GM12873 (cell line): Measurements from ENCODE around the gene ATP1A2.

Experiments used
- TF ChIP-seq, protein P1 (sequence below): IDR thresholded peaks from 2 replicates; pipeline ENCODE4 v1.5.1; 2012; ENCODE audit warnings: low read depth, mild to moderate bottlenecking, moderate library complexity, low read length, control low read depth; ENCODE audit not compliant: insufficient read depth; ENCODE audit errors: missing control alignments

ATP1A2 gene

DNA sequence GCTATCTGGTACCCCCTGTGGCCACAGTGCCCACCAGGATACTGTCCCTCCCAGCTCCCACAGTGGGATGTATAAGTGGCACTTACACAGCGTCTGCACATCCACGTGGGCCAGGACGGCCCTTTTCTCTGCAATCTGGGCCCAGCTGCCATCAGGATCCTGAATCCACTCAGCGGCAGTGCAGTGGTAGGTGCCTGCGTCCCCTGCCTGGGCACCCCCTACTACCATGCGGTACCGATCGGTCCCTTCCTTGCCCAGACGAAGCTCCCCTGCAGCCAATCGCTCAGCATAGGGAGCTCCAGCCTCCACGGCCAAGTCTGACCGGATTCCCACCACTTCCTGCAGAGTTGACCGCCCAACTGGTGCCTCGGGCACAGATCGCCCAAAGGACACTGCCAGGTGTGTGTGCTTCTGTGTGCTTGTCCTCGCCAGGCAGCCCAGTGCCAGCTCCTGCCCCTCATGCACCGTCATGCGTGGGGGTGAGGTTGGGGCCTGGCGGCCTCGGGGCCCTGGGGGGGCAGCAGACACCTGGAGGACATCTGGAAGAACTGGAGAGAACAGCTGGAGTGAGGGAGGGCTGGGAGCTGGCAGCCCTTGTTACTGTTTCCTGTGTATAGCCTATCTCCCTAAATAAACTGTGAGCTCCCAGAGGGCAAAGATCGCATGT, 21.8 kb upstream of the ATP1A2 start:
- TF ChIP-seq, protein P1, sequence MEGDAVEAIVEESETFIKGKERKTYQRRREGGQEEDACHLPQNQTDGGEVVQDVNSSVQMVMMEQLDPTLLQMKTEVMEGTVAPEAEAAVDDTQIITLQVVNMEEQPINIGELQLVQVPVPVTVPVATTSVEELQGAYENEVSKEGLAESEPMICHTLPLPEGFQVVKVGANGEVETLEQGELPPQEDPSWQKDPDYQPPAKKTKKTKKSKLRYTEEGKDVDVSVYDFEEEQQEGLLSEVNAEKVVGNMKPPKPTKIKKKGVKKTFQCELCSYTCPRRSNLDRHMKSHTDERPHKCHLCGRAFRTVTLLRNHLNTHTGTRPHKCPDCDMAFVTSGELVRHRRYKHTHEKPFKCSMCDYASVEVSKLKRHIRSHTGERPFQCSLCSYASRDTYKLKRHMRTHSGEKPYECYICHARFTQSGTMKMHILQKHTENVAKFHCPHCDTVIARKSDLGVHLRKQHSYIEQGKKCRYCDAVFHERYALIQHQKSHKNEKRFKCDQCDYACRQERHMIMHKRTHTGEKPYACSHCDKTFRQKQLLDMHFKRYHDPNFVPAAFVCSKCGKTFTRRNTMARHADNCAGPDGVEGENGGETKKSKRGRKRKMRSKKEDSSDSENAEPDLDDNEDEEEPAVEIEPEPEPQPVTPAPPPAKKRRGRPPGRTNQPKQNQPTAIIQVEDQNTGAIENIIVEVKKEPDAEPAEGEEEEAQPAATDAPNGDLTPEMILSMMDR = no peak

DNA sequence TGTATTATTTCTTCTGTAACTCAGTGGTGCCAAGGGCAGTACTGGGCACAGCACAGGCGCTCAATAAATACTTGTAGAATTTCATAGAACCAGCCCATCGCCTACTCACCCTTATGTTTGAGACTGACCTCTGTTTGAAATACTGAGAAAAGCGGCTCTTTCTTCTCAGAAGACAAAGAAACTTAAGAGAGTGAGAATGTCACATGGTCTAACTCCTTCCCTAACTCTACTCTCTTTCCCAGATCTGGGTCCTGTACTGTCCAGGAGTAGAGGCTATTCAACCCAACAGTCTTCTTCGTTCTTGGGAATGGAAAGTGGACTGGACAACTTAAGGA, 21.3 kb upstream of the ATP1A2 start:
- TF ChIP-seq, protein P1 = no peak

DNA sequence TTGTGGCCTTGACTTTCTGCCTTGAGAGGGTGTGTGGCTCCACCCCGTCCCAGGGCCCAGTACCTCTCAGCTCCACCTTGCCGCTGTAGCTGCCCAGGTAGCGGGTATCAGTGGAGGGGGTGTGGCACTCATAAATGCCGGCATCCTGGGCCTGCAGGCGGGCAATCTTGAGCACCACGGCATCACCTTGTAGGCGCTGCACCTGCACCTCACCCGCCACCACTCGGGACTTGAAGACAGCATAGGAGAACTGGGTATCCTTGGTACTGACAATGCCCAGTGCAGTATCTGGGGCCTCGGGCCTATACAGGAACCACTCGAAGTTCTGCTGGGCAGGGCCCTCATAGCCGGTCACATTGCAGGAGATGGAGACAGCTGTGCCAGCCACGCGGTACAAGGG, 20.8 kb upstream of the ATP1A2 start:
- TF ChIP-seq, protein P1 = no peak

DNA sequence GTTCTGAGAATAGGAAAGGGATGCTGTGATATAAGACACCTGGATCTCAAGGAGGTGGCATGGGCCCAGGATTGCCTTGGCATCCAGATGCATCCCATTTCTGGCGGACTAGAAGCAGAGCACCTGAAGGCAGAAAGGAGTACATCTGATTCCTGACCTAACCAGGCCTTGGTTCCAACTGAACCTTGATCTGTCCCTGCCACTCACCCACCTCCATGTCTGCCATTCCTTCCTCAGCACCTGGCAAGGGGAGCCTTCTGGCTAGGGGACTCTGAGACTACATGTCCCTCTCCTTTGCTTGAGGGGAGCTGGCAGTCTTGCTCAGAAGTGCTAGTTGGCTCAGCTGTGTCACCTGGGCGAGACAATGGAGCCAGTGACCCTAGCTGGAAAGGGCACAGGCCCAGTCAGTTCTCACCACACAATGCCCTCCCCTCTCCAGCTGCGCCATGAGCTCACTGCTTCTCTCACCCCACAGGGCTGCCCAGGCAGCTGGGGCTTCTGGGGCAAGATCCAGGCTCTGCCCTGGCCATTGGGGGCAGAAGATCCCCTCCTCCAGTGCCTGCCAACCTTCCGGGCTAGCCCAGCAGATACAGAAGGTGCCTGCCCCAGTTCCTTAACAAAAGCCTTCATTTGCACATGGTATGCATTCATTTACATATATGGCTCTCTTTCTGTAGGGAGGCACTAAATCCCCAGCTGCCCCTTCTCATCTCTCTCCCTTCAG, 20.0 kb upstream of the ATP1A2 start:
- TF ChIP-seq, protein P1 = no peak

DNA sequence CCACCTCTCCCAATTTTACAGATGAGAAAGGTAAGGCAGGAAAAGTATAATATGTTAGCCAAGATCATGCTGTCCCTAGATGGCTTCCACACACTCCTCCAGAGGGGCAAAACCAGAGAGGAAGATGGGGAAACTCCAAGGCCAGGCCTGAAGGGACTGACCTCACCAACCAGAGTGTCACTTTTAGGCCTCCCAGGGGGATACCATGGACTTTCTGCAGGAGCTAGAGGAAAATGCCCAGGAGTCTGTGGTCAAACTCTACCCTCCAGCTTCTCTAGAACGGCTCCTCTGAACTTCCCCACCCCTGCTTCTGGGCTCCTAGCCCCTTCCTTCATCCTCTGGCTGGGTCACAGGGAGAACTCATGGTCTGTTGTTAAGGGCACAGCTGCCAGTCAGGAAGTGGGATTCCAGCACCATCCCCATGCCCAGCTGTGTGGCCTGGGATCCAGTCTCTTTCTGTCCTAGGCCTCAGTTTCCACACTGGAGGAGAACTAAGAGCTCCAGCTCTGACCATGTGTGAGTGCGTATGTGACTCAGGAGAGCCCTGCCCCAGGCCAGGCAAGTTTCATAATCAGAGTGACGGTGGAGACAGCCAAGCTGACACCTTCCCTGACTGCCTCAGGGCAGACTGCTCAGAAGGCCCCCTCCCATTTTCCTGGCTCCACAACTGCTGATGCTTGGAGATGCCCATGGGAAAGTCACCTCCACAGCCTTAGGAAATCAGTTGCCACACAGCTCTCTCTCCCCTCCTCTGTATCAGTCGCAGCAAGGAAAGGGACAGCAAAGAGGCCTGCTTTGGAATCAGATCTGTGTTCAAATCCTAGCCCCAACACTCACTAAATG, 19.1 kb upstream of the ATP1A2 start:
- TF ChIP-seq, protein P1 = no peak

DNA sequence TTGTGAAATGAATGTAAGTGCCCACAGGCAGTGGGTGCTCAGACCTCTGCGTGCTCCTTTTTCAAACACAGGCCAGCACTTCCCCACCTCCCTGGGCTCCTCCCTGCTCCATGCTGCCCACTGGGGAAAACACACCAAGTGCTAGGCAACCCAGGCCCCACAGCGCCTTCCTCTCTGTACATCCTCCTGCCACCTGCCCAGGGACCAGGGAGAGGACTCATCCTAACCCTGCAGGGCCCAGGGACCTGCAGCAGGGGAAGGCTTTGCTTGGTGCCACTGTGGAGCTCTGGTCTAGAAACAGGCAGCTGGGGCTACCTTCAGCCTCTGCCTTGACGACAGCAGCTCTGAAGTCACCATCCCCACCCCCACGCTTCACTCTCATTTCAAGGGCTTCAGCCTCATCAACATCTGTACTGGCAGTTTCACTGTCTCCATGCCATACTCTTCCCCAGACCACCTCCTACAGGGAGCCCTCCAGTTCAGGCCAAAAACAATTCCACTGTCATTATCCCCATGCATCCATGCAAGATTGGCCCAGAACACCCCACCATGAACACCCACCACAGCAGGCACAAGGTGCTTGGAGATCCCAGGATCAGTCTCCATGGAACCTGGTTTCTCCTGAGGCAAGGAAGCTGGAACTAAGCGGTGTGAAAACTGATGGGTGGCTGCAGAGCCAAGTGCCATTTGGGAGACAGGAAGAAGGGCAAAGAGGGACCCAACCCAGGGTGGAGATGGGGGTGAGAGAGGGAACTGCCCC, 18.2 kb upstream of the ATP1A2 start:
- TF ChIP-seq, protein P1 = no peak
